OCI-LY3 (cell line): Measurements from ENCODE around the gene ALX3.

Experiments used
- H2AFZ ChIP-seq: fragments of 200-600, 300-600 bp; shearing (Covaris generic); 2 replicates; pipeline ENCODE4 v1.6.0; 2014; ENCODE audit warnings: antibody characterized with exemption, low read depth, low read length
- H3K27ac ChIP-seq: fragments of 200-600, 300-600 bp; sonication (generic); 2 replicates; pipeline ENCODE4 v1.5.1; 2014; ENCODE audit warnings: mild to moderate bottlenecking, low read length, moderate library complexity, mixed read lengths
- H3K27me3 ChIP-seq: fragments of 200-600, 300-600 bp; sonication (generic); 2 replicates; pipeline ENCODE4 v1.6.1; 2014; ENCODE audit warnings: low read depth, low read length, mixed read lengths
- H3K36me3 ChIP-seq: fragments of 200-600, 300-600 bp; sonication (generic); replicated peaks from 2 replicates; pipeline ENCODE3; 2014; ENCODE audit warnings: low read depth, low read length, mixed read lengths
- H3K4me1 ChIP-seq: fragments of 300-600, 200-600 bp; sonication (generic); 2 replicates; pipeline ENCODE4 v1.6.1; 2014; ENCODE audit warnings: low read length, mixed read lengths
- H3K4me2 ChIP-seq: fragments of 200-600, 300-600 bp; sonication (generic); 2 replicates; pipeline ENCODE4 v1.6.1; 2014; ENCODE audit warnings: low read length, mixed read lengths
- H3K4me3 ChIP-seq: fragments of 300-600, 200-600 bp; sonication (generic); 2 replicates; pipeline ENCODE4 v1.5.1; 2014; ENCODE audit warnings: antibody characterized with exemption, mild to moderate bottlenecking, low read length, moderate library complexity
- H3K79me2 ChIP-seq: fragments of 300-600, 200-600 bp; shearing (Covaris generic); 2 replicates; pipeline ENCODE4 v1.6.1; 2014; ENCODE audit warnings: mild to moderate bottlenecking, low read length, mixed read lengths
- H3K9ac ChIP-seq: fragments of 300-600, 200-600 bp; shearing (Covaris generic); 2 replicates; pipeline ENCODE4 v1.6.0; 2014; ENCODE audit warnings: mild to moderate bottlenecking, low read length, moderate library complexity
- H3K9me3 ChIP-seq: fragments of 200-600, 300-600 bp; shearing (Covaris generic); 2 replicates; pipeline ENCODE4 v1.6.1; 2014; ENCODE audit warnings: low read length, mixed read lengths; ENCODE audit not compliant: insufficient read depth
- H4K20me1 ChIP-seq: fragments of 200-600, 300-600 bp; sonication (generic); 2 replicates; pipeline ENCODE4 v1.6.1; 2016; ENCODE audit warnings: low read length, mixed read lengths; ENCODE audit not compliant: insufficient read depth
- EZH2phosphoT487 ChIP-seq: fragments of 200-600 bp; shearing (Covaris generic); IDR thresholded peaks from 2 replicates; pipeline ENCODE4 v1.6.1; 2018; ENCODE audit warnings: antibody characterized with exemption, mixed run types, low read depth
- TF ChIP-seq, protein P1 (sequence below): fragments of 200-600, 300-600 bp; sonication (generic); IDR thresholded peaks from 2 replicates; pipeline ENCODE4 v1.5.1; 2014; ENCODE audit warnings: antibody characterized with exemption, low read length, low read depth

Gene ALX3

DNA sequence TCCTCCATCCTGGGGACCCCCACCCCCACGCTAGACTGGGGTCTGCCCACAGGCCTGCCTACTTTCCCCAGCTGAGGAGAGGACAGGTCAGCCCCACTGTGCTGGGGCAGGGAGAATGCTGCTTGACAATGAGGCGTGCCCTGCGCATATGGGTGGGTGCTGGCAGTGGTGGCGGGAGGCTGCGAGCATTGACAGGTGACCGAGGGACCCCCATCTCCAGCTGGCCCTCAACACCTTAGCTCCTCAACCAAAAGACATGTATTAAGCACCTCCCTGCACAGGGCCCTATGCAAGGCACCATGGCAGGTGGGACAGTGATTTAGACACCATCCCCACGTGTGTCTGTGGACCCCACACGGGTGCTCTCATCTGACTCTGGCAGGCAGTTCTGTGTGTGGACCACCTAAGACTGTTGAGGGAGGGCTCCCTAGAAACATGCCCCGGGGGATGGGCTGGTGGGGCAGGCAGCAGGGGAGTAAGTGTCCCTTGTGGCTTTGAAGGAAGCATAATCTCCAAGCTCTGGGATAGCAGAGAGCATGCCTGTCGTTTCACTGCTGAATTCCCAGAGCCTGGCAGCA, 18.4 kb upstream of the ALX3 start:
- H2AFZ ChIP-seq = no peak overlapping the region
- no peak overlapping the region for H3K27ac ChIP-seq
- no peaks in the 10 kb centered on the region for H3K9me3 ChIP-seq
- no peaks in the 10 kb centered on the region for H3K36me3 ChIP-seq
- no peaks in the 10 kb centered on the region for H4K20me1 ChIP-seq
- no peak overlapping the region for H3K4me3 ChIP-seq
- no peak for TF ChIP-seq EZH2phosphoT487
- TF ChIP-seq, protein P1, sequence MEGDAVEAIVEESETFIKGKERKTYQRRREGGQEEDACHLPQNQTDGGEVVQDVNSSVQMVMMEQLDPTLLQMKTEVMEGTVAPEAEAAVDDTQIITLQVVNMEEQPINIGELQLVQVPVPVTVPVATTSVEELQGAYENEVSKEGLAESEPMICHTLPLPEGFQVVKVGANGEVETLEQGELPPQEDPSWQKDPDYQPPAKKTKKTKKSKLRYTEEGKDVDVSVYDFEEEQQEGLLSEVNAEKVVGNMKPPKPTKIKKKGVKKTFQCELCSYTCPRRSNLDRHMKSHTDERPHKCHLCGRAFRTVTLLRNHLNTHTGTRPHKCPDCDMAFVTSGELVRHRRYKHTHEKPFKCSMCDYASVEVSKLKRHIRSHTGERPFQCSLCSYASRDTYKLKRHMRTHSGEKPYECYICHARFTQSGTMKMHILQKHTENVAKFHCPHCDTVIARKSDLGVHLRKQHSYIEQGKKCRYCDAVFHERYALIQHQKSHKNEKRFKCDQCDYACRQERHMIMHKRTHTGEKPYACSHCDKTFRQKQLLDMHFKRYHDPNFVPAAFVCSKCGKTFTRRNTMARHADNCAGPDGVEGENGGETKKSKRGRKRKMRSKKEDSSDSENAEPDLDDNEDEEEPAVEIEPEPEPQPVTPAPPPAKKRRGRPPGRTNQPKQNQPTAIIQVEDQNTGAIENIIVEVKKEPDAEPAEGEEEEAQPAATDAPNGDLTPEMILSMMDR = no peak
- H3K4me1 ChIP-seq = peaks cover 61% of the 10 kb centered on the region
- peaks cover 11% of the 10 kb centered on the region for H3K27me3 ChIP-seq
- H3K4me2 ChIP-seq = peak overlapping the region; percentile 50; the same call in 1 of the 2 replicates
- H3K79me2 ChIP-seq = no peaks in the 10 kb centered on the region
- H3K9ac ChIP-seq = no peak overlapping the region

DNA sequence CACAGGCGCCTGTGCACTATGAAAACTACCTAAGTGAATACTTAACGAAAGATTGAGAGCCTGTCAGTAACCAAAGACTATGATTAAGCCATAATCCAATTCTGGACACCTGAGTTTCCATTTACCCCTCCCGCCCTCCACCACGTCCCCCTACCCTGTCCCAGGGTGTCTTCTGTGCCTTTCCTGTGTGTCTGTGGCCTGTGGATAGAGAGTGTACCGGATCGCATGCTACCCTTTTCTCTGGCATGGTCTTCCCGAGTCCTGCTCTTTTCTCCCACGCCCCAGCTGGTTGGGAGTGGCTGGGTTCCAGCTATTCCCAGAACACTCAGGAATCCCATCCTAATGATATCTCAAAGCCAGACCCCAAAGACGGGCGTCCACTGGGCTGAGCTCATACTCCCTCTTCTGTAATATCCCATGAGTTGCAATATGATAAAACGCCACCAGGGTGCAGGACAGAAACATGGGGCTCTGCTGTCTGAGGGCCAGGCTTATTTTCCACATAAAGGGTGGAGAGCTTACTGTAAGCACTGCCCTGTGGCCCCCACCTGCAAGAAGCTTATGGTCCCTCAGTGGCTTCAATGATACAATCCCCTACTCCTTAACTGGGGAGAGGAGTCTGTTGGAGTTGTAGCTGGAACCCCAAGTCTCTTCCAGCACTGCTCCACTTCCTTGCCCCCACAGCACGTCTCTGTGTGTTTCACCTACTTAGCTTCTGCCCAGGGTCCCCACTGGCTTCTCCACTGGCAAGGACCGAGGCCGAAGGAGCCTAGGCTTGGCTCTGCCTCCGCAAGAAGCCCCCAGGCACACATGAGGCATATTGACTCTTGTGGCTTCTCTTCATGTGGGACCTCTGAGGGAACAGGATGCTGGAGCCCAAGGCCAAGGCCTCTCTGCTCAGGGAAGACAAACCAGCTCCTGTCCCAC, 17.6 kb upstream of the ALX3 start:
- no peaks in the 10 kb centered on the region for H4K20me1 ChIP-seq
- no peaks in the 10 kb centered on the region for H3K36me3 ChIP-seq
- no peak for TF ChIP-seq EZH2phosphoT487
- TF ChIP-seq, protein P1 = peak; percentile 58
- H3K9me3 ChIP-seq = no peaks in the 10 kb centered on the region
- H3K9ac ChIP-seq = no peak overlapping the region
- peak overlapping the region; percentile 25; the same call in 1 of the 2 replicates for H3K4me3 ChIP-seq
- H2AFZ ChIP-seq = peak overlapping the region; percentile 78; the same call in 1 of the 2 replicates
- peak overlapping the region; percentile 50 for H3K4me2 ChIP-seq
- H3K27me3 ChIP-seq = peaks cover 11% of the 10 kb centered on the region
- H3K27ac ChIP-seq = peak overlapping the region; percentile 37; the same call in 1 of the 2 replicates
- no peaks in the 10 kb centered on the region for H3K79me2 ChIP-seq
- H3K4me1 ChIP-seq = peaks cover 67% of the 10 kb centered on the region

DNA sequence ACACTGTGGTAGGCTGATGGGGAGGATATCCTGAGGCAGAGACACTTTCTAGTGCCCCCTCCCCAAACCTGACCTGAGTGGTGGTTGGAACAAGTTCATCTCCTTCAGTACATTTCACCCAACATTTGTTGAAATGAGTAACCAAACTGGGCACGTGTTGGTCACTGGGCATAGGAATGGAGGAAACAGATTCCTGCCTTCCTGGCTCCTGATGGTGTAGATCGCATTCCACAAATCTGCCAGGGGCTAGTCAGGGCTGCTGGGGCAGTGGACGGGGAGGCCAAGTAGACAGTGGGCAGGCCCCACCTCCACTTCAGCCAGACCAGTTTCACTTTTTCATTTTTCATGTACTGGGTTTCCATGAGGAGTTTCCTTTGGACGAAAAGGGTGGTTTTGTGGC, 16.5 kb upstream of the ALX3 start:
- H3K4me1 ChIP-seq = peaks cover 68% of the 10 kb centered on the region

More for the DNA sequence above, 16.5 kb upstream of the ALX3 start:
- H4K20me1 ChIP-seq = no peaks in the 10 kb centered on the region
- H3K9ac ChIP-seq = no peak overlapping the region
- H3K9me3 ChIP-seq = no peaks in the 10 kb centered on the region
- no peak overlapping the region for H3K27ac ChIP-seq
- peak overlapping the region; percentile 3; the same call in 1 of the 2 replicates for H3K4me2 ChIP-seq
- H3K36me3 ChIP-seq = no peaks in the 10 kb centered on the region
- peaks cover 11% of the 10 kb centered on the region for H3K27me3 ChIP-seq
- no peak overlapping the region for H2AFZ ChIP-seq
- H3K79me2 ChIP-seq = no peaks in the 10 kb centered on the region
- H3K4me3 ChIP-seq = no peak overlapping the region
- TF ChIP-seq, protein P1 = no peak
- TF ChIP-seq EZH2phosphoT487 = no peak
